Right atrium auricular region (tissue), 2 donors: Measurements from ENCODE around the gene WWOX. TPM values are rescaled to one million over a fixed set of nuclear protein-coding genes. Genes with fewer than 3 reads are reported as not detected.

Experiments used
- DNase-seq: peaks from one replicate; pipeline ENCODE4 v3.0.0-alpha.2; 2019; ENCODE audit warnings: low spot score
- H3K27ac ChIP-seq, 2 donors: fragments of 200-600 bp; sonication (generic); 1 replicate in 1 of 2; 2 replicates in 1 of 2; pipeline ENCODE4 v1.5.1; 2016 to 2019
- H3K27me3 ChIP-seq, 2 donors: fragments of 200-600 bp; sonication (generic); one replicate each; pipeline versions ENCODE4 v1.5.1 to v1.6.0; 2017 to 2019
- H3K36me3 ChIP-seq: fragments of 200-600 bp; sonication (generic); one replicate; pipeline ENCODE4 v1.5.1; 2016
- H3K4me1 ChIP-seq, 2 donors: fragments of 200-600 bp; sonication (generic); one replicate each; pipeline versions ENCODE4 v1.5.1 to v1.6.0; 2017 to 2019
- H3K4me3 ChIP-seq, 2 donors: fragments of 200-600 bp; sonication (generic); 1 replicate in 1 of 2; 2 replicates in 1 of 2; pipeline ENCODE4 v1.5.1; 2017 to 2019; ENCODE audit warnings: mild to moderate bottlenecking in 1 of 2, moderate library complexity in 1 of 2
- H3K9me3 ChIP-seq, 2 donors: fragments of 200-600 bp; sonication (generic); one replicate each; pipeline ENCODE4 v1.5.1; 2019
- total RNA-seq, 2 donors: library from RNA; depleted of rRNA; stranded (reverse); fragments of >200 nt; gene quantifications; one replicate each; pipeline ENCODE4 v1.1.0, GENCODE V29; 2016
- TF ChIP-seq, protein P1 (sequence below), 2 donors: fragments of 200-600 bp; sonication (generic); IDR thresholded peaks; one replicate each; pipeline ENCODE4 v1.5.1; 2019; ENCODE audit warnings: antibody characterized with exemption in 2 of 2

Gene WWOX
- total RNA-seq, 2 donors from 2014 or later = 14.8 to 20.8 TPM

- Histone ChIP-seq H3K9me3 (no peaks in the 10 kb centered on the region), H3K27ac (no peak overlapping the region), H3K27me3 (no peaks in the 10 kb centered on the region), H3K4me3 (no peak overlapping the region), H3K4me1 (no peaks in the 10 kb centered on the region), H3K36me3 (no peaks in the 10 kb centered on the region)
- no peak for DNase-seq
- TF ChIP-seq, protein P1, sequence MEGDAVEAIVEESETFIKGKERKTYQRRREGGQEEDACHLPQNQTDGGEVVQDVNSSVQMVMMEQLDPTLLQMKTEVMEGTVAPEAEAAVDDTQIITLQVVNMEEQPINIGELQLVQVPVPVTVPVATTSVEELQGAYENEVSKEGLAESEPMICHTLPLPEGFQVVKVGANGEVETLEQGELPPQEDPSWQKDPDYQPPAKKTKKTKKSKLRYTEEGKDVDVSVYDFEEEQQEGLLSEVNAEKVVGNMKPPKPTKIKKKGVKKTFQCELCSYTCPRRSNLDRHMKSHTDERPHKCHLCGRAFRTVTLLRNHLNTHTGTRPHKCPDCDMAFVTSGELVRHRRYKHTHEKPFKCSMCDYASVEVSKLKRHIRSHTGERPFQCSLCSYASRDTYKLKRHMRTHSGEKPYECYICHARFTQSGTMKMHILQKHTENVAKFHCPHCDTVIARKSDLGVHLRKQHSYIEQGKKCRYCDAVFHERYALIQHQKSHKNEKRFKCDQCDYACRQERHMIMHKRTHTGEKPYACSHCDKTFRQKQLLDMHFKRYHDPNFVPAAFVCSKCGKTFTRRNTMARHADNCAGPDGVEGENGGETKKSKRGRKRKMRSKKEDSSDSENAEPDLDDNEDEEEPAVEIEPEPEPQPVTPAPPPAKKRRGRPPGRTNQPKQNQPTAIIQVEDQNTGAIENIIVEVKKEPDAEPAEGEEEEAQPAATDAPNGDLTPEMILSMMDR (IDR thresholded peaks at IDR 0.05) = no peak
Measured at GRCh38 chr16:78837706-78838105, 738.3 kb downstream of the WWOX start.

DNA sequence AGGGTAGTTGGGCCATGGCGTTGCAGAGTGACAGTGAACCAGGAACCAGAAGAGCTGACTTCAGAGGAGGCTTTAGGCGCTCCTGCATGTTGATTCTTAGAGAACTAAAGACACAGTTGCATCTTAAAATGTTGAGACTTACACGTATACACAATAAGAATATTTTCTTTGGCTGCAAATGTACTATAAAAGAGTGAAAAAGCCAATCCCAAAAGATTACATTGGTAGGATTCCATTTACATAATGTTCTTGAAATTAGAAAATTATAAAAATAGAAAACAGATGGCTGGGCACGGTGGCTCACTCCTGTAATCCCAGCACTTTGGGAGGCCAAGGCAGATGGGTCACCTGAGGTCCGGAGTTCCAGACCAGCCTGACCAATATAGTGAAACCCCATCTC is 738.8 kb downstream of the WWOX start:
- TF ChIP-seq, protein P1 (IDR thresholded peaks at IDR 0.05) = no peak
- DNase-seq = no peak
- Histone ChIP-seq H3K4me3 (no peak overlapping the region), H3K27ac (no peak overlapping the region), H3K9me3 (no peaks in the 10 kb centered on the region), H3K4me1 (peaks cover 0 to 2% of the 10 kb centered on the region in 2 donors), H3K36me3 (no peaks in the 10 kb centered on the region), H3K27me3 (no peaks in the 10 kb centered on the region)

DNA sequence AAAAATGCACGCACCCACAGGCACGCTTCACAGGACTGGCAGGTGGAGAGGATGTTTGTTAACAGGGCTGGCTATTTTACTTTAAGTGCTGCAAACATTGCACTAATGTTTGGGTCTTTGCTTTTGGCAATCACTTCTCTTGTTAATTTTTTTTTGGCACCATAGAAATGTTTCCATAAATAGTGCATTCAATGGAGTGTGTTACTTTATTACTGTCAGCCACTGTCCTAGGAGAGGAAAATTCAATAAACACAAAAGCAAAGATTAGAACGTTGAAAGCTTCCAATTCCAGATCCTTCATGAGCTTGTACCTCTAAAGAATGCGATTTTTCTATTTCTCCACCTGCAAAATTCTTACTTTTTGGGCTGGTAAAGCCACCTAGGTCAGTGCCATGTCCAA is 743.5 kb downstream of the WWOX start:
- Histone ChIP-seq H3K27ac (no peak overlapping the region), H3K27me3 (no peaks in the 10 kb centered on the region), H3K4me1 (peaks cover 0 to 15% of the 10 kb centered on the region in 2 donors), H3K9me3 (no peaks in the 10 kb centered on the region), H3K36me3 (no peaks in the 10 kb centered on the region), H3K4me3 (no peak overlapping the region)
- TF ChIP-seq, protein P1 (IDR thresholded peaks at IDR 0.05) = no peak
- no peak for DNase-seq

GRCh38 chr16:78843978-78844377 is 744.5 kb downstream of the WWOX start:
- no peaks in the 10 kb centered on the region for H3K9me3 ChIP-seq
- H3K4me3 ChIP-seq = no peak overlapping the region
- no peak overlapping the region for H3K27ac ChIP-seq
- H3K27me3 ChIP-seq = no peaks in the 10 kb centered on the region
- TF ChIP-seq, protein P1 (IDR thresholded peaks at IDR 0.05) = no peak
- no peaks in the 10 kb centered on the region for H3K36me3 ChIP-seq
- H3K4me1 ChIP-seq = peaks cover 0 to 15% of the 10 kb centered on the region in 2 donors
- DNase-seq = no peak

DNA sequence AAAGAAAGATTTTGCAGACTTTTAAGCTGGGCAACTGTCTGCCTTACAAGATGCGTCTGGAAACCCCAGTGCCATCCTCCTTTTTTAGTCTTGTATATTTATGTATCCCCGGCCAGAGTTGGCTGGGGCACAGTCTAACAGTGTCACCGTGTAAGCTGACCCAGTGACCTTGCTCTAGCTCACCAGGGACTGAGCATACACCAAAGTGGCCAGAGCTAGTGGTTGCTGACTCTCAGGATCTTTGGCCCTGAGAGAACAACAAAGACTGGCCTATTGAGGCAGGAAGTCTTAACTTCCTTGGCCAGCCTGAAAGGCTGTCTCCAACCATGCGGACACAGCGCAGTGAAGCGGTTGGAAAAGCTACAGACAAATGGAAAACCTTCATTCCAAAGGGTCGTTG is 745.2 kb downstream of the WWOX start:
- no peak overlapping the region for H3K27ac ChIP-seq

GRCh38 chr16:78851266-78851665 is 751.8 kb downstream of the WWOX start:
- H3K9me3 ChIP-seq = no peaks in the 10 kb centered on the region
- no peak overlapping the region for H3K27ac ChIP-seq
- TF ChIP-seq, protein P1 (IDR thresholded peaks at IDR 0.05) = no peak
- no peak overlapping the region for H3K4me3 ChIP-seq
- H3K36me3 ChIP-seq = no peaks in the 10 kb centered on the region
- H3K4me1 ChIP-seq = no peaks in the 10 kb centered on the region
- H3K27me3 ChIP-seq = no peaks in the 10 kb centered on the region
- no peak for DNase-seq

More for the DNA sequence above, 745.2 kb downstream of the WWOX start:
- no peak for DNase-seq
- Histone ChIP-seq H3K27me3 (no peaks in the 10 kb centered on the region), H3K9me3 (no peaks in the 10 kb centered on the region), H3K4me1 (peaks cover 0 to 15% of the 10 kb centered on the region in 2 donors), H3K36me3 (no peaks in the 10 kb centered on the region), H3K4me3 (no peak overlapping the region)
- TF ChIP-seq, protein P1 (IDR thresholded peaks at IDR 0.05) = no peak
